Ishikawa (cell line): ENCODE measurements around the gene GFRA1.

ENCODE experiments used
- CEBPB ChIP-seq: IDR thresholded peaks from 2 replicates; pipeline ENCODE4 v1.6.1; 2012
- CREB1 ChIP-seq: IDR thresholded peaks from 2 replicates; pipeline ENCODE4 v1.6.1; 2012; ENCODE audit warnings: low read depth
- EGR1 ChIP-seq: IDR thresholded peaks from 2 replicates; pipeline ENCODE4 v1.6.1; 2012
- EP300 ChIP-seq: IDR thresholded peaks from 2 replicates; pipeline ENCODE4 v1.6.1; 2012; ENCODE audit warnings: borderline replicate concordance
- FOXM1 ChIP-seq: IDR thresholded peaks from 2 replicates; pipeline ENCODE4 v1.6.1; 2012; ENCODE audit warnings: low read depth, borderline replicate concordance
- NFIC ChIP-seq: IDR thresholded peaks from 2 replicates; pipeline ENCODE4 v1.6.1; 2012
- RAD21 ChIP-seq: IDR thresholded peaks from 2 replicates; pipeline ENCODE4 v1.6.1; 2012; ENCODE audit warnings: low read depth
- TAF1 ChIP-seq: IDR thresholded peaks from 2 replicates; pipeline ENCODE4 v1.6.1; 2012; ENCODE audit warnings: low read depth, mild to moderate bottlenecking
- TCF12 ChIP-seq: IDR thresholded peaks from 2 replicates; pipeline ENCODE4 v1.6.1; 2012; ENCODE audit warnings: low read depth
- TEAD4 ChIP-seq: IDR thresholded peaks from 2 replicates; pipeline ENCODE4 v1.6.1; 2012
- YY1 ChIP-seq: IDR thresholded peaks from 2 replicates; pipeline ENCODE4 v1.6.1; 2012; ENCODE audit warnings: low read depth
- ZBTB7A ChIP-seq: IDR thresholded peaks from 2 replicates; pipeline ENCODE4 v1.6.1; 2012; ENCODE audit warnings: low read depth
- TF ChIP-seq, protein P1 (sequence below): IDR thresholded peaks from 2 replicates; pipeline ENCODE4 v1.6.1; 2012
- TF ChIP-seq, protein P2 (sequence below): IDR thresholded peaks from 2 replicates; pipeline ENCODE4 v1.6.1; 2012
- TF ChIP-seq, protein P3 (sequence below): IDR thresholded peaks from 2 replicates; pipeline ENCODE4 v1.6.1; 2012; ENCODE audit warnings: low read depth, mild to moderate bottlenecking

The GFRA1 gene

DNA sequence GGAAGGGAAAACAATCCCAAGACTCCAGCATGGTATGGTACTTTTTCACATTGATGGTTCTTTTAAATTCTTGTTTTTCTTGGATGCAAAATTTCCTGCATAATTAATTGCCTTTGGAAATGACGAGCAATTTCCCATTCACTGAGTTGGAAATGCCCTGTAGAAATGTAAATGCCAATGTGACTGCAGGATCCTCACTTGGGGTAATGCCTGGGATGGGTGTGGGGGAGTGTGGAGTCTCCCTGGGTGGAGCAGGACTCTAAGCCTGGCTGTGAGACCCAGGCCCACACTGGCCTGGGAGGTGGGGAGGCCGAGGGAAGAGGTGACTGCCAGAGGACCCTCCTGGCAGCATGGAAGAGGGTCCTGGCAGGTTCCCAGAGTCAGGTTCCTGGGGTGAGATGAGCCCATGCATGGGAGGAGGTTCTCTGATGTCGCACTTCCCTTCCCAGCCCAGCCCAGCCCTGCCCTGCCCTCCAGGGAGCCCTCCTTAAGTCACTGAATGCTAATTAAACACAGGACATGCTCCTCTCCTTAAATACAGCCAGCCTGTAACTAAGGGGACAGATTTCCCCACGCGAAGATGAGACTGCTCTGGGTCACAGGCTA is 157.9 kb downstream of the GFRA1 start:
- TF ChIP-seq CEBPB (no peak), TAF1 (no peak), YY1 (no peak), RAD21 (no peak), FOXM1 (no peak), EP300 (no peak), CREB1 (no peak), ZBTB7A (no peak), TEAD4 (no peak), EGR1 (no peak), TCF12 (no peak)
- TF ChIP-seq, protein P1, sequence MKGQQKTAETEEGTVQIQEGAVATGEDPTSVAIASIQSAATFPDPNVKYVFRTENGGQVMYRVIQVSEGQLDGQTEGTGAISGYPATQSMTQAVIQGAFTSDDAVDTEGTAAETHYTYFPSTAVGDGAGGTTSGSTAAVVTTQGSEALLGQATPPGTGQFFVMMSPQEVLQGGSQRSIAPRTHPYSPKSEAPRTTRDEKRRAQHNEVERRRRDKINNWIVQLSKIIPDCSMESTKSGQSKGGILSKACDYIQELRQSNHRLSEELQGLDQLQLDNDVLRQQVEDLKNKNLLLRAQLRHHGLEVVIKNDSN: no peak
- TF ChIP-seq, protein P2, sequence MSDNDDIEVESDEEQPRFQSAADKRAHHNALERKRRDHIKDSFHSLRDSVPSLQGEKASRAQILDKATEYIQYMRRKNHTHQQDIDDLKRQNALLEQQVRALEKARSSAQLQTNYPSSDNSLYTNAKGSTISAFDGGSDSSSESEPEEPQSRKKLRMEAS: no peak

DNA sequence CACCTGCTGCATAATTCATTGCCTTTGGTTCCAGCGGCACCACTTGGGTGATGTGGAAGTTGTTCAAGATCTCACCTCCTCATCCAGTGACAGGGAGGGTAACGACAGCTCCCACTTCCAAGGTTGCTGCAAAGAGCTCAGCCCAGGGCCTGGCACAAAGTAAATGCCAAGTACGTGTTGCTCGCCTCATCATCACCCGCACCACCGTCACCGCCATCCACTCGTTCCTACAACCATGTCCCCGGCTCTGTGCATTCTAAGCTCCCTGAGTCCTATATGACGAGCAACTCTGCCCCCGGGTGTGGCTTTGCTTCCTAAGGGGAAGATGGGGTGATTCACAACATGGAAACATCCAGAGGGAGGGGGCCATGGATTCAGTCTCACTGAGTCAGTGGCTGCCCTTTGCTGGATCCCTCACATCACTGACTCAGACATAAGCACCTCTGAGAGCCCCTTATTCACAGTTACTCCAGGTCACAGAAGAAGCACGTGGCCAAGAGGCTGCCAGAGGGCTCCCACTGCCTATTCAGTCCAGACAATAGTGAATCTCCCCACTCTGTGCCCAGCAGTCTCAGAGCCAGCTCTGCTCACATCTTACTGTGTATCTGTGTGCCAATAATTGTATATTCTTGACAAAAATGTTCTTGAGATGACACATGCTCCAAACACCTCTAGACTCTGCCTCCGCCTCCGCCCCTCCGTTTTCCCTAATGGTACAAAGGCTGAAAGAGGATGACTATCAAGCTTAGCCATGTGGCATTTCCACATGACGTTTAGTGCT is 159.1 kb downstream of the GFRA1 start:
- TF ChIP-seq YY1 (no peak), ZBTB7A (no peak), TCF12 (no peak), NFIC (no peak), EGR1 (no peak), RAD21 (no peak), FOXM1 (no peak), CREB1 (no peak), TAF1 (no peak), EP300 (no peak), TEAD4 (no peak), CEBPB (no peak)
- TF ChIP-seq, protein P3, sequence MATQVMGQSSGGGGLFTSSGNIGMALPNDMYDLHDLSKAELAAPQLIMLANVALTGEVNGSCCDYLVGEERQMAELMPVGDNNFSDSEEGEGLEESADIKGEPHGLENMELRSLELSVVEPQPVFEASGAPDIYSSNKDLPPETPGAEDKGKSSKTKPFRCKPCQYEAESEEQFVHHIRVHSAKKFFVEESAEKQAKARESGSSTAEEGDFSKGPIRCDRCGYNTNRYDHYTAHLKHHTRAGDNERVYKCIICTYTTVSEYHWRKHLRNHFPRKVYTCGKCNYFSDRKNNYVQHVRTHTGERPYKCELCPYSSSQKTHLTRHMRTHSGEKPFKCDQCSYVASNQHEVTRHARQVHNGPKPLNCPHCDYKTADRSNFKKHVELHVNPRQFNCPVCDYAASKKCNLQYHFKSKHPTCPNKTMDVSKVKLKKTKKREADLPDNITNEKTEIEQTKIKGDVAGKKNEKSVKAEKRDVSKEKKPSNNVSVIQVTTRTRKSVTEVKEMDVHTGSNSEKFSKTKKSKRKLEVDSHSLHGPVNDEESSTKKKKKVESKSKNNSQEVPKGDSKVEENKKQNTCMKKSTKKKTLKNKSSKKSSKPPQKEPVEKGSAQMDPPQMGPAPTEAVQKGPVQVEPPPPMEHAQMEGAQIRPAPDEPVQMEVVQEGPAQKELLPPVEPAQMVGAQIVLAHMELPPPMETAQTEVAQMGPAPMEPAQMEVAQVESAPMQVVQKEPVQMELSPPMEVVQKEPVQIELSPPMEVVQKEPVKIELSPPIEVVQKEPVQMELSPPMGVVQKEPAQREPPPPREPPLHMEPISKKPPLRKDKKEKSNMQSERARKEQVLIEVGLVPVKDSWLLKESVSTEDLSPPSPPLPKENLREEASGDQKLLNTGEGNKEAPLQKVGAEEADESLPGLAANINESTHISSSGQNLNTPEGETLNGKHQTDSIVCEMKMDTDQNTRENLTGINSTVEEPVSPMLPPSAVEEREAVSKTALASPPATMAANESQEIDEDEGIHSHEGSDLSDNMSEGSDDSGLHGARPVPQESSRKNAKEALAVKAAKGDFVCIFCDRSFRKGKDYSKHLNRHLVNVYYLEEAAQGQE: no peak
- TF ChIP-seq, protein P1: no peak
- TF ChIP-seq, protein P2: no peak

DNA sequence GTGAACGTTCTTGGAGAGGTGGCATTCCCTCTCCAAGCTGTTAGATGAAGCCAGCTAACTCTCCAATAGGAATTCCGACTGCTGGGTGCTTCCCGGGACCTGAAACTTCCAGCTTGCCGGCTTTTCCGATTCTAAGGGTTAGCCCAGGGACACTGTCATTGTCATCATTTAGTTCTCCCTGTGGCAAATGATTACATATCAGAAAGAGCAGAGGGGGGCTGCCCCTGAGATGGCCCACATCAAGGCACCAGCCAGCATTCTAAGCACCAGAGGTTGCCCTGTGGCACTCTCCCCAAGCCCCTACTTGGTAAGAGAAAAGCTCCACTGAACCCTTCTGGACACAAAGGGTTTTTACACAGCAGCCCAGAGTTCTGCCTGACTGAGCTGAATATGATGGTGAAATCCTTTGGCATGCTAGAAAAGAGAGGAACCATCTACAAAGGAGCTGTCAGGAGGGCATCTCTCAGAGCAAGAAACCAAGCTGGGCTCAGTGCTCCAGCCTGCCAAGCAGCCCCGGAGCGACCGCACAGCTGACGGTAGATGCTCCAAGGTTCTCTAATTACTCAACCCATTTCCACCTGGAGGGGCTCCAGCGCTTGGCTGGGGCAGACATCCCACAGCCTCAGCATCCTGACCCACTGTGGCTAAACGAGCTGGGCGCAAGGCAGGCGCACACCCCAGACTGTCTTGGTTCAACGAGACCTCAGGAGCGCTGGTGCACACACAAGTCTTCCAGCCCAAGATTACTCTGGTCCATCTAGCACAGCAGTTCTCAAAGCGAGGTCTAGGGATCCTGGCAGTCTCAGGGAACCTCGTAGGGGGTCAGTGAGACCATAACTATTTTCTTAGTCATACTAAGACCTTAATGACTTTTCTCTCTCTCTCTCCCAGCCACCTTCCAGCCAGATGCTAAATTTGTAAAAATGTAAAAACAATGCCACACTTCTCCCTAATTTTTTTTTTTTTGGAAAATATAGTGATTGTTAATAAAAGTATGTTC is 160.5 kb downstream of the GFRA1 start:
- no peak for TF ChIP-seq CEBPB

DNA sequence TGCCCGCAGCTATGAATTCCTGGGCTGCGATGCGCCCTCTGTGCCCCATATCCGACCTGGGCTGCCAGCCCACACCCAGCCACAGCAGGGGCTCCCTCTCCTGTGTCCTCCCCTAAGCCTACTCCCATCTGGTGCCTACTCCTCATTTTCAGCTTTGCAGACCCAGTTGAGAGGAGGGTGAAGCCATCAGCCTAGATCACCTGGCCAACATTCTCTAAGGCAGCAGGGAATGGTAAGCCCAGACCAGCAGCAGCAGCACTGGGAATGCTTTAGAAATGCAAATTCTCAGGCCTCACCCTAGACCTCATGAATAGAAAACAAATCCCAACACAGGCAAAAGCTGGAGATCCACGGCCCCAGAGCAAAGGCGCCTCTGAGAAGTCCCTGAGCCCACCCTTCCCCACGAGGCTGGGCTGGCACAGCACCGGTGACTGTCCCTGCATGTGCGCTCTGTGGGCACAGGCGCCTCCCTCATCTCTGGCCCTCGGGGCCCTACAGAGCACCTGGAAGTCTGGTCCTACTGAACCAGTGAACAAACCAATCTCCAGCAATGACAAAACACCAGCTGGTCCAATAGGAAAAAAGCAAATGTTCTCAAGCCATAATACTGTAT is 161.4 kb downstream of the GFRA1 start:
- TF ChIP-seq, protein P3: no peak
- TF ChIP-seq CEBPB (no peak), TEAD4 (no peak), EGR1 (no peak), TAF1 (no peak)
- TF ChIP-seq, protein P1: no peak

DNA sequence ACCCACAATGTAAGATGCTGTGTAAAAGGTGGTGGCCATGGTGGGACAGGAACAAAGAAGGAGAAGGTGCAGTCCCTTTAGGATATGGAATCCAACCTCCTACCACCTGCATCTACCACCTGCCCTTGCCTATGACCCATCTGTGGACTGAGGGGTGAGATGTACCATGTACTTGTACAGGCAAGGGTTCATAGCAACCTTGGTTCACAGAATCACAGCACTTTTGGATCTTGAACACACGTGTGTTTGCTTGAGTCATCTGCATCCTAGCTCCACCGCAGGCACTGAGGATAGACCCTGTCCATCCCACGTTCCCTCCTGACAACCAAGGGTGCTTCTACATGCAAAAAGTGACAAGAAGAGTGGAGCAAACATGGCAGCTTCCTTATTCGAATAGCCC is 162.3 kb downstream of the GFRA1 start:
- no peak for TF ChIP-seq CREB1
- TF ChIP-seq, protein P2: no peak
- no peak for TF ChIP-seq RAD21
- no peak for TF ChIP-seq ZBTB7A
- TF ChIP-seq TAF1: no peak
- TF ChIP-seq, protein P3: no peak
- no peak for TF ChIP-seq TCF12
- TF ChIP-seq NFIC: no peak
- TF ChIP-seq EGR1: no peak
- no peak for TF ChIP-seq EP300
- no peak for TF ChIP-seq CEBPB
- no peak for TF ChIP-seq TEAD4
- TF ChIP-seq FOXM1: no peak
- TF ChIP-seq, protein P1: no peak
- no peak for TF ChIP-seq YY1
